ENCODE data around the gene PPFIA4. TPM values are rescaled to one million over a fixed set of nuclear protein-coding genes. Genes with fewer than 3 reads are reported as not detected.

The PPFIA4 gene
- total and polyA plus RNA-seq, 2 donors (not counting 3 experiments of a cell fraction or from before 2014, with no cell fraction given): 0.17 to 0.22 TPM

DNA sequence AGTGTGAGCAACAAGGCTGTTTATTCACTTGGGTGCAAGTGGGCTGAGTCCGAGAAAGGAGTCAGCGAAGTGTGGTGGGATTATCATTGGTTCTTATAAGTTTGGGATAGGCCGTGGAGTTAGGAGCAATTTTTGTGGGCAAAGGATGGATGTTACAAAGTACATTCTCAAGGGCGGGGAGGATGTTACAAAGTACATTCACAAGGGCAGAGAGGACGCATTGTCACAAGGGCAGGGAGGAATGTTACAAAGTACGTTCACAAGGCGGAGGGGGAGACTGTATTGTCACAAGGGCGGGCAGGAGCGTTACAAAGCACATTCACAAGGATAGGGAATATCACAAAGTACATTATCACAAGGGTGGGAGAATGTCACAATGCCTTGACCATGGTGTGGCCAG lies 24.3 kb upstream of the PPFIA4 start:
- Histone ChIP-seq H4K20me1 (replicated peaks; ENCODE audit: control insufficient read depth, extremely low read depth, insufficient read depth, low read length) (no peaks in the 10 kb centered on the region), H3K4me3 (replicated peaks in 1 of 3; ENCODE audit: insufficient read depth in 1 of 3, low read depth in 1 of 3, low read length in 3 of 3) (no peak overlapping the region), H2AFZ (ENCODE audit: low read depth, low read length) (peak overlapping the region; percentile 51), H3K9me1 (replicated peaks; ENCODE audit: control insufficient read depth, extremely low read depth, insufficient read depth, low read length) (no peaks in the 10 kb centered on the region), H3K79me2 (ENCODE audit: control insufficient read depth, insufficient read depth, low read length) (no peaks in the 10 kb centered on the region), H3K9me3 (replicated peaks; ENCODE audit: control insufficient read depth, insufficient read depth, low read length) (no peaks in the 10 kb centered on the region), H3K4me1 (ENCODE audit: control insufficient read depth, extremely low read depth, insufficient read depth, low read length) (no peaks in the 10 kb centered on the region), H3K36me3 (ENCODE audit: control insufficient read depth in 2 of 2, extremely low read depth in 1 of 2, insufficient read depth in 2 of 2, low read length in 2 of 2) (no peaks in the 10 kb centered on the region), H3K9ac (replicated peaks; ENCODE audit: extremely low read depth, insufficient read depth, low read length) (no peak overlapping the region), H3K4me2 (ENCODE audit: insufficient read depth, low read length) (no peak overlapping the region), H3K27ac (ENCODE audit: insufficient read depth, low read depth, low read length) (no peak overlapping the region), H3K27me3 (ENCODE audit: control insufficient read depth in 2 of 2, insufficient read depth in 2 of 2, low read length in 2 of 2) (peaks cover 8 to 9% of the 10 kb centered on the region in 2 experiments)
- CTCF ChIA-PET: no interaction called here
- DNase-seq (ENCODE audit: low read depth, low spot score): no peak
- FAIRE-seq: no peak
- dilution Hi-C loops (cut with MboI; ENCODE audit: extremely low pct_ligation_motif_present, low sequenced_read_pairs) (no loop called here), intact Hi-C loops (cut with micrococcal nuclease) (no loop called here)
- POLR2A ChIA-PET: no interaction called here
- TF ChIP-seq, protein P1, sequence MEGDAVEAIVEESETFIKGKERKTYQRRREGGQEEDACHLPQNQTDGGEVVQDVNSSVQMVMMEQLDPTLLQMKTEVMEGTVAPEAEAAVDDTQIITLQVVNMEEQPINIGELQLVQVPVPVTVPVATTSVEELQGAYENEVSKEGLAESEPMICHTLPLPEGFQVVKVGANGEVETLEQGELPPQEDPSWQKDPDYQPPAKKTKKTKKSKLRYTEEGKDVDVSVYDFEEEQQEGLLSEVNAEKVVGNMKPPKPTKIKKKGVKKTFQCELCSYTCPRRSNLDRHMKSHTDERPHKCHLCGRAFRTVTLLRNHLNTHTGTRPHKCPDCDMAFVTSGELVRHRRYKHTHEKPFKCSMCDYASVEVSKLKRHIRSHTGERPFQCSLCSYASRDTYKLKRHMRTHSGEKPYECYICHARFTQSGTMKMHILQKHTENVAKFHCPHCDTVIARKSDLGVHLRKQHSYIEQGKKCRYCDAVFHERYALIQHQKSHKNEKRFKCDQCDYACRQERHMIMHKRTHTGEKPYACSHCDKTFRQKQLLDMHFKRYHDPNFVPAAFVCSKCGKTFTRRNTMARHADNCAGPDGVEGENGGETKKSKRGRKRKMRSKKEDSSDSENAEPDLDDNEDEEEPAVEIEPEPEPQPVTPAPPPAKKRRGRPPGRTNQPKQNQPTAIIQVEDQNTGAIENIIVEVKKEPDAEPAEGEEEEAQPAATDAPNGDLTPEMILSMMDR (IDR thresholded peaks at IDR 0.05; ENCODE audit: extremely low read depth in 1 of 2, insufficient read depth in 1 of 2, low read depth in 1 of 2, low read length in 2 of 2): no peak
- TF ChIP-seq JUN (IDR thresholded peaks at IDR 0.05; ENCODE audit: borderline replicate concordance, insufficient read depth, insufficient read length, low read depth): no peak
- TF ChIP-seq FOS (IDR thresholded peaks at IDR 0.05; ENCODE audit: borderline replicate concordance, insufficient read depth, low read length): no peak
- TF ChIP-seq, protein P2, sequence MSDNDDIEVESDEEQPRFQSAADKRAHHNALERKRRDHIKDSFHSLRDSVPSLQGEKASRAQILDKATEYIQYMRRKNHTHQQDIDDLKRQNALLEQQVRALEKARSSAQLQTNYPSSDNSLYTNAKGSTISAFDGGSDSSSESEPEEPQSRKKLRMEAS (IDR thresholded peaks at IDR 0.05; ENCODE audit: insufficient read depth, insufficient read length): no peak
- no peak for TF ChIP-seq MYC (IDR thresholded peaks at IDR 0.05; ENCODE audit: low read depth, low read length)
- no peak for TF ChIP-seq POLR2AphosphoS5 (IDR thresholded peaks at IDR 0.05; ENCODE audit: insufficient read depth, low read depth, low read length)
- no peak for TF ChIP-seq GATA2 (IDR thresholded peaks at IDR 0.05; ENCODE audit: insufficient read depth, insufficient read length, low read depth, low read length)
- TF ChIP-seq POLR2A (IDR thresholded peaks at IDR 0.05; ENCODE audit: low read depth, low read length): no peak
- no peak for TF ChIP-seq EZH2 (IDR thresholded peaks at IDR 0.05; ENCODE audit: borderline replicate concordance, low read depth, low read length, severe bottlenecking)
- BruUV-seq (replicated peaks): no TSS peak

Measured in endothelial cell of umbilical vein (primary cell).